GM12878 (cell line): ENCODE data around the gene NOL4L.

Experiments used
- ASH2L ChIP-seq: fragments of 300-600, 200-600 bp; sonication (generic); IDR thresholded peaks from 2 replicates; pipeline ENCODE4 v1.6.1; 2017; ENCODE audit warnings: low read depth, mild to moderate bottlenecking, borderline replicate concordance
- CTCF ChIP-seq, 3 experiments: IDR thresholded peaks in 2 of 3; conservative IDR thresholded peaks in 1 of 3; 2 replicates each; pipeline ENCODE4 v1.5.1; 2011; ENCODE audit warnings: low read depth in 3 of 3, low read length in 3 of 3, mild to moderate bottlenecking in 3 of 3, control low read depth in 2 of 3, moderate library complexity in 2 of 3, inconsistent platforms in 1 of 3, mixed read lengths in 1 of 3; ENCODE audit not compliant: control insufficient read depth in 2 of 3, insufficient read depth in 1 of 3; ENCODE audit errors: extremely low read depth in 1 of 3
- ETV6 ChIP-seq, 2 experiments: fragments of 450-650 bp in 1 of 2; IDR thresholded peaks in 1 of 2; conservative IDR thresholded peaks in 1 of 2; 2 replicates each; pipeline ENCODE4 v1.6.1; 2014; ENCODE audit warnings: antibody characterized with exemption in 1 of 2, borderline replicate concordance in 1 of 2, low read depth in 1 of 2, mild to moderate bottlenecking in 1 of 2, moderate library complexity in 1 of 2
- TCF12 ChIP-seq: IDR thresholded peaks from 2 replicates; pipeline ENCODE4 v1.6.1; 2011; ENCODE audit warnings: low read depth, mild to moderate bottlenecking, low read length
- ZBTB11 ChIP-seq: fragments of 450-650 bp; formaldehyde crosslinking; IDR thresholded peaks from 2 replicates; pipeline ENCODE4 v1.5.0; 2022; ENCODE audit warnings: mild to moderate bottlenecking, missing genetic modification characterization
- ZNF274 ChIP-seq: IDR thresholded peaks from one replicate; pipeline ENCODE4 v1.8.0; 2011; ENCODE audit not compliant: insufficient read length, insufficient read depth
- ZZZ3 ChIP-seq: IDR thresholded peaks from 2 replicates; pipeline ENCODE4 v1.6.1; 2011; ENCODE audit warnings: low read depth; ENCODE audit not compliant: control insufficient read depth, insufficient read length

- TF ChIP-seq ZZZ3 (no peak), TCF12 (no peak), ZNF274 (no peak), ETV6 (conservative IDR thresholded peaks at IDR 0.05 in 1 of 2, IDR thresholded peaks at IDR 0.05 in 1 of 2; ENCODE audit: borderline replicate concordance in 1 of 2, low read depth in 1 of 2) (no peak), ASH2L (no peak), ZBTB11 (CRISPR knock-in tag) (no peak), CTCF (IDR thresholded peaks at IDR 0.05 in 2 of 3, conservative IDR thresholded peaks at IDR 0.05 in 1 of 3; ENCODE audit: control insufficient read depth in 2 of 3, extremely low read depth in 1 of 3, insufficient read depth in 1 of 3, low read depth in 3 of 3, low read length in 3 of 3) (no peak)
Observed at GRCh38 chr20:32432277-32432676, 152.9 kb downstream of the NOL4L start.
